Activated naive CD8-positive, alpha-beta T cell treated with anti-CD3 and anti-CD28 coated beads, Interleukin-2, amount 50 U/mL, for 16 hours (primary cell): ENCODE measurements around the gene PRDX5.
A peak's percentile ranks its signal among the peaks of the same experiment; 100 is the strongest.
"Not testable (repeated sequence)": the region's sequence is repeated elsewhere in the genome, so short reads cannot be mapped to it uniquely, and the experiment has no call there.

Experiments used
- DNase-seq: peaks from one replicate; pipeline ENCODE4 v3.0.0-alpha.2; 2020; ENCODE audit warnings: low read depth, low spot score

PRDX5 gene

GRCh38 chr11:64305691-64306562 lies 12.0 kb upstream of the PRDX5 start:
- DNase-seq, result peak; percentile 21

GRCh38 chr11:64306563-64306875 lies 11.4 kb upstream of the PRDX5 start:
- no peak for DNase-seq

DNA sequence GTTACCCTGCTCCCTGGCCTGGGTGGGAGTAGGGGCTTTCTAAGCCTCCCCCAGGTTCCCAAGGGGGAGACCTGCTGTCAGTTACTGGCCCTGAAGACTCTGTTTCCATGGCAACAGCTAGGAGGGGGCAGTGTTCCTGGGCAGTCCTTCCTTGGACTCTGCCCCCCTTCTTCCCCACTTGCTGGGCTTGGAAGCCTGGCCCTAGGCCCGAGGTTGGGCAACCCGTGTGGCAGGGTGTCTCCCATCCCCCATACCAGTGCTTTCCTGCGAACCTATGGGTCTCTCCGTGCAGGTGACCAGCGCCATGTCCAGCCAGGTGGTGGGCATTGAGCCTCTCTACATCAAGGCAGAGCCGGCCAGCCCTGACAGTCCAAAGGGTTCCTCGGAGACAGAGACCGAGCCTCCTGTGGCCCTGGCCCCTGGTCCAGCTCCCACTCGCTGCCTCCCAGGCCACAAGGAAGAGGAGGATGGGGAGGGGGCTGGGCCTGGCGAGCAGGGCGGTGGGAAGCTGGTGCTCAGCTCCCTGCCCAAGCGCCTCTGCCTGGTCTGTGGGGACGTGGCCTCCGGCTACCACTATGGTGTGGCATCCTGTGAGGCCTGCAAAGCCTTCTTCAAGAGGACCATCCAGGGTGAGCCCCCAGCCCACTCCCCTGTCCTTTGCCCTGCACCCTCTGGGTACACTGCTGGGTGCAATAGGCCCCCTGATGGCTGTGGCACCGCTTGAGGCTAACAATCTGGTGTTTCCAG lies 10.9 kb upstream of the PRDX5 start:
- DNase-seq, result no peak

DNA sequence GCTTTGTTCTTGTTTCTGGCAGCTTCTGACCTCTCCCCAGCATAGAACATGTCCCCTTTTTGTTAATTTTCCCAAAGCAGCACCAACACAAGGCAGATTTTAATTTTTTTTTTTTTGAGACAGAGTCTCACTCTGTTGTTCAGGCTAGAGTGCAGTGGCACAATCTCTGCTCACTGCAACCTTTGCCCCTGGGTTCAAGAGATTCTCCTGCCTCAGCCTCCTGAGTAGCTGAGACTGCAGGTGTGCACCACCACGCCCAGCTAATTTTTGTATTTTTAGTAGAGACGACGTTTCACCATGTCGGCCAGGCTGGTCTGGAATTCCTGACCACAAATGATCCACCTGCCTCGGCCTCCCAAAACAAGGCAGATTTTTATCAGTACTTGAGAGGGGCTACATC lies 10.1 kb upstream of the PRDX5 start:
- DNase-seq, result not testable (repeated sequence)

DNA sequence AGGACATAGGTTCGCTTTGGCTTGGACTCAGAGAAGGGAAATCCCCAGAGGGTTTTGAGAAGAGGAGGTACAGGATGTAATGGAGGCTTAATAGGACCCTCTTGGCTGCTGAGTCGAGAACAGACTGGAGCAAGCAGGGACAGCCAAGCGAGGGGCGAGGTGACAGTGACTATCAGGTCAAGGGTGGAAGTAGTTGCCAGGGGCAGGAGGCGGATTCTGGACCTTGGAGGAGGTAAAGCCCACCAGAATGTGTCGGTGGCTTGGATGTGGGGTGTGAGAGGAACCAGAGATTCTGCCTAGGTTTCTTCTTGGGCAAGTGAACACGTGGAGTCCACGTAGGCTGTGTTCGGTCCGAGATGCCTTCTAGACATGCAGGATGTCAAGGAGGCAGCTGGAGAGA lies 5.0 kb upstream of the PRDX5 start:
- DNase-seq, result no peak

- no peak for DNase-seq
Observed at GRCh38 chr11:64313491-64314145, 4.3 kb upstream of the PRDX5 start.

DNA sequence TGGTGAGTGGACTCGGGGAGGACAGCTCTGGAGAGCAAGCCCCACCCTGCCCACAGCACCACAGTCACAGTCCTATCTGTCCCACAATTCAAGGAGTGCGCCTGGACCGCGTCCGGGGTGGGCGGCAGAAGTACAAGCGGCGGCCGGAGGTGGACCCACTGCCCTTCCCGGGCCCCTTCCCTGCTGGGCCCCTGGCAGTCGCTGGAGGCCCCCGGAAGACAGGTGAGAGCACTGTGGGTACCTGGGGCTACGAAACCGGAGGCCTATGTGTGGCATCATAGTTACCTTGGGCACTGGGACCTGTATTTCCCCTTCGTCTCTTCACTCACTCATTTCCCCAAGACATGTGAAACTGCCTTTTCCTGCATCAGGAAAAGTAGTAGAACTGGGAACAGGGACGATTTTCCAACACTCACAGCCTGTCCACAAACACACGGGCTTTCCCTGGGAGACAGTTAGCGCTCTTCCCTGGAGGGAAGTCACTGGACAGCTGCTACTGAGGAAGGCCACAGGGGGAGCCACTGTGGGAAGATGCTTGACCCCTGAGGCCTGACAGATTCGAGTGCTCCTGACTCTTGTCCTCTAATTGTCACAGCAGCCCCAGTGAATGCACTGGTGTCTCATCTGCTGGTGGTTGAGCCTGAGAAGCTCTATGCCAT lies 3.6 kb upstream of the PRDX5 start:
- no peak for DNase-seq

- no peak for DNase-seq
Observed at GRCh38 chr11:64314805-64315561, 2.9 kb upstream of the PRDX5 start.

- DNase-seq, result not testable (repeated sequence)
Observed at GRCh38 chr11:64315667-64316526, 2.0 kb upstream of the PRDX5 start.

DNA sequence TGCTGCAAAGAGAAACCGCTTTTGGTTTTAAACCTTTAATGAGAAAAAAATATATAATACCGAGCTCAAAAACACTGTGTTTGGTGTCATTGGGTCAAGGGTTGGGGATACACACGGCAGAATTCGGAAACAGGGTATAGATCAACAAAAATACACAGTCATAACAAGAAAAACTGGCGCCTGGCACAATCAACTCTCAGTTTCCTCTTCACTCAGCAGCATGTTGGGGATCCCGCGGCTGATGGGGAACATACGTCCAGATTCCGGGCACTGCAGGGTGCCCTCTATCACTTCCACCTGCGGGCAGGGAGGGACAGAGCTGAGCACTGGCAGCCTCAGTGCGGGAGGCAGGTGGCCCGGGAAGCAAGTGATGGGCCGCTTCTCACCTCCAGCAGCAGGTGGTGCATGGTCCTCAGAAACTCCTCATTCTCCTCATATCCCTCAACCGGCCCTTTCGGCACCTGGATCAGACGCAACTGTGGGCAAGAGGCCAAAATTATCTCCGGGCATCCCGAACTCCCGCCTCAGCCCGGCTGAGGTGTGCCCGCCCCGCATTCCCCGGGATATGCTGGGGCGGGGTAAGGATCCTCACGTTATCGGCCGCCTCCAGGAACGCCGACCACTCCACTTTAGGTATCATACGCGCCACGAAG lies 1.1 kb upstream of the PRDX5 start:
- DNase-seq, result no peak

DNA sequence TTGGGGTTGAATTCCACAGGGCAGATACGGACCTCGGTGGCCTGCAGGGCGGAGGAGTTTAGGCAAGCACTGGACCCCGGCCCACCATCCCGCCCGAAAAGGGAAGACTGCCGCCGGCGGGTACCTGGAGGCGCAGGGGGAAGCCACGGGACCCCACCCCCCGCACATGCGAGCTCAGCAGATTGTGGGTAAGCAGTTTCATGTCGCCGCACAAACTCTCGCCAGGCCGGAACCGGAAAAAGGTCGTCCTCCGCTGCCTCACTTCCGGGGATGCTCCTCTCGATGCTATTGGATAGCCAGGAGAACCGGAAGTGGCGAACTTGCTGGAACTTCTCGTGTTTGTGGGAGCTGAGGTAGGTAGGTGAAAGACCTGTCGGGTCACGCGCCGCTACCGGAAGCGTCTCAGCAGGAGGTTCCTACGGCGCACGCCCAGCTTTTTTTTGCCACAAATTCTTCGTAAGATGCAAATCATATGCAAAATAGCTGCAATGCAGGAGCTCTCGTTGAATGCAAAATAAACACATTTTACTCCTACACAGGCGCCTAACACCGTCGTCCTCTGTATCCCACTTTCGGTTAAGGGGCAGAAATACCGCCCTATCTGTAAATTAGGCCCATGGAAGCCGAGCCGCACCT lies 478 bp upstream of the PRDX5 start, which contains the start of gene TRMT112:
Gene TRMT112, minus strand, starts transcription at position 235 of the 636 bp plus-strand sequence. Its CDS starts 33 bp downstream, at position 202.
- DNase-seq, result peak; percentile 92

- no peak for DNase-seq
Observed at GRCh38 chr11:64318766-64319761, 1.1 kb downstream of the PRDX5 start.

DNA sequence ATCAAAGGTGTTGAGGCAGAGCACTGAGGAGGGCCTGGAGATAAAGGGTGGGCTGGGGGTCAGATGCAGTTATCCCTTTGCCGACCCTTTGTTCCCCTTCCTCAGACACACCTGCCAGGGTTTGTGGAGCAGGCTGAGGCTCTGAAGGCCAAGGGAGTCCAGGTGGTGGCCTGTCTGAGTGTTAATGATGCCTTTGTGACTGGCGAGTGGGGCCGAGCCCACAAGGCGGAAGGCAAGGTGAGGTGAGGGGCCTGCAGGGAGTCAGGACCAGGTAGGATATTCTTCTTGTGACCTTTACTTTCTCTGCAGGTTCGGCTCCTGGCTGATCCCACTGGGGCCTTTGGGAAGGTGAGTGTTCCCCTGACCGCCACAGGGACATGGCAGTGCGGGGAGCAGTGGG lies 2.6 kb downstream of the PRDX5 start:
- no peak for DNase-seq

DNA sequence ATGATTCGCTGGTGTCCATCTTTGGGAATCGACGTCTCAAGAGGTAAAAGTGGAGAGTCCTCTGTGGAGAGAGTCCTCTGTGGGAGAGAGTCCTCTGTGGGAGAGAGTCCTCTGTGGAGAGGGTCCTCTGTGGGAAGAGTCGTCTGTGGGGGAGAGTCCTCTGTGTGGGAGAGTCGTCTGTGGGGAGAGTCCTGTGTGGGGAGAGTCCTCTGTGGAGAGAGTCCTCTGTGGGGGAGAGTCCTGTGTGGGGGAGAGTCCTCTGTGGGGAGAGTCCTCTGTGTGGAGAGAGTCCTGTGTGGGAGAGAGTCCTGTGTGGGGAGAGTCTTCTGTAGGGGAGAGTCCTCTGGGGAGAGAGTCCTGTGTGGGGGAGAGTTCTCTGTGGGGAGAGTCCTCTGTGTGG lies 3.1 kb downstream of the PRDX5 start:
- no peak for DNase-seq

- DNase-seq, result no peak
Observed at GRCh38 chr11:64321533-64321932, 3.6 kb downstream of the PRDX5 start.

DNA sequence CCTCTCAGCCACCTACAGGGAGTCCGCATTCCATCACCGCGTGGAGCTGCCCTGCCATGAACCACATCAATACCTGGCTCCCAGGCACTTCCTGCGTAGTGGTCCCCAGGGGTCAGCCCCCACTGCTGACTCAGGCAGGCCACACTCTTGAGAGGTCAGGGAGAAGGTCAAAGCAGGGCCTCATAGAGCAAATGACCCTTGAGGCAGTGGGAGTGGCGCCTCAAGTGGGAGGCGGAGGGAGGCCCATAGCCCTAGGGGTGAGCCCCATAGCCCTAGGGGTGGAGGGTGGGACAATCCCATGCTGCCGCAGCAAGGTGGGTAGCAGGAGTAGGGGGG lies 5.0 kb downstream of the PRDX5 start:
- DNase-seq, result no peak

- no peak for DNase-seq
Observed at GRCh38 chr11:64323373-64323772, 5.5 kb downstream of the PRDX5 start.

- not testable (repeated sequence) for DNase-seq
Observed at GRCh38 chr11:64323984-64324383, 6.1 kb downstream of the PRDX5 start.
